Transverse colon (tissue), 4 donors: ENCODE data around the gene NFIA. TPM values are rescaled to one million over a fixed set of nuclear protein-coding genes. Genes with fewer than 3 reads are reported as not detected.

Source experiments
- DNase-seq: peaks from one replicate; pipeline ENCODE4 v3.0.0-alpha.2; 2019
- H3K27ac ChIP-seq, 4 donors: fragments of 200-600 bp; sonication (generic); 2 replicates each; pipeline ENCODE4 v1.5.1; 2016 to 2018; ENCODE audit warnings: inconsistent platforms in 4 of 4
- H3K27me3 ChIP-seq: fragments of 200-600 bp; sonication (generic); 2 replicates; pipeline ENCODE4 v1.5.1; 2017; ENCODE audit warnings: inconsistent platforms
- H3K36me3 ChIP-seq, 4 donors: fragments of 200-600 bp; sonication (generic); 2 replicates each; pipeline ENCODE4 v1.5.1; 2017 to 2019; ENCODE audit warnings: inconsistent platforms in 4 of 4
- H3K4me1 ChIP-seq, 4 donors: fragments of 200-600 bp; sonication (generic); 2 replicates each; pipeline ENCODE4 v1.5.1; 2017 to 2020; ENCODE audit warnings: inconsistent platforms in 4 of 4
- H3K4me3 ChIP-seq, 4 donors: fragments of 200-600 bp; sonication (generic); 1 replicate in 1 of 4; 2 replicates in 3 of 4; pipeline versions ENCODE4 v1.5.1 to v1.6.1; 2017 to 2019; ENCODE audit warnings: inconsistent platforms in 4 of 4
- H3K9me3 ChIP-seq, 2 donors: fragments of 200-600 bp; sonication (generic); 2 replicates each; pipeline ENCODE4 v1.5.1; 2017 to 2019; ENCODE audit warnings: inconsistent platforms in 2 of 2
- CTCF ChIP-seq, 5 experiments: fragments of 200-600 bp in 3 of 5; fragments of 450-650 bp in 2 of 5; sonication (generic) in 3 of 5; IDR thresholded peaks; 1 replicate in 2 of 5; 2 replicates in 3 of 5; pipeline ENCODE4 v1.5.1; 2016 to 2017; ENCODE audit warnings: antibody characterized with exemption in 5 of 5, inconsistent platforms in 3 of 5, mild to moderate bottlenecking in 2 of 5, moderate library complexity in 1 of 5
- EP300 ChIP-seq: sonication (generic); formaldehyde crosslinking; IDR thresholded peaks from one replicate; pipeline ENCODE4 v1.6.1; 2017; ENCODE audit warnings: antibody characterized with exemption, low read depth
- POLR2A ChIP-seq: fragments of 450-650 bp; IDR thresholded peaks from one replicate; pipeline ENCODE4 v1.6.1; 2016; ENCODE audit warnings: antibody characterized with exemption, mild to moderate bottlenecking, moderate library complexity
- POLR2AphosphoS5 ChIP-seq, 3 donors: sonication (generic); formaldehyde crosslinking; IDR thresholded peaks; one replicate each; pipeline ENCODE4 v1.6.1; 2016; ENCODE audit warnings: antibody characterized with exemption in 3 of 3
- whole genome bisulfite sequencing, 2 donors: methylation state at CpG; one replicate each; pipeline ENCODE4 v1.1.5; 2018; ENCODE audit warnings: low coverage in 1 of 2; 5-methylcytosine and 5-hydroxymethylcytosine counted together
- in situ Hi-C, 4 donors: fragments of 200-750 bp; cut with MboI; loops; one replicate each; pipeline versions ENCODE4 v1.15.0 to v1.15.1; 2017; ENCODE audit warnings: low sequenced_read_pairs in 3 of 4, low pct_ligation_motif_present in 1 of 4, low pct_unique_long_range_greater_than_20kb in 1 of 4
- intact Hi-C: fragments of 100-400 bp; cut with DNase I; formaldehyde crosslinking; loops from one replicate; pipeline ENCODE4 v1.15.1; 2023; ENCODE audit warnings: low total_unique reads
- total RNA-seq, 4 donors: library from RNA; depleted of rRNA; stranded (reverse); fragments of >200 nt; gene quantifications; one replicate each; pipeline ENCODE4 v1.1.0, GENCODE V29; 2016

NFIA gene
- total RNA-seq, 4 donors from 2014 or later: 17.3 to 37.2 (median 29.8) TPM

GRCh38 chr1:61330018-61330417, 247.7 kb downstream of the NFIA start:
- Histone ChIP-seq H3K27ac (no peak overlapping the region), H3K27me3 (no peaks in the 10 kb centered on the region), H3K9me3 (no peaks in the 10 kb centered on the region), H3K4me1 (peaks cover 0 to 2% (median 0%) of the 10 kb centered on the region in 4 donors), H3K4me3 (no peak overlapping the region), H3K36me3 (no peaks in the 10 kb centered on the region)
- no peak for DNase-seq
- intact Hi-C loops: no loop called here
- no peak for TF ChIP-seq EP300
- TF ChIP-seq POLR2AphosphoS5 (IDR thresholded peaks at IDR 0.05): no peak
- TF ChIP-seq POLR2A: no peak
- no peak for TF ChIP-seq CTCF (IDR thresholded peaks at IDR 0.05)
- 88 to 89% methylated on average over 4 to 5 of the region's 5 CpGs for WGBS, 2 donors
- in situ Hi-C loops: loop anchor here in 3 of 4 donors (10.0 to 25.0 kb wide), 3 partner anchors 268 to 293 kb away; no protein-coding TSS in a partner anchor

GRCh38 chr1:61330571-61330970, 248.2 kb downstream of the NFIA start:
- no peak overlapping the region for H3K27ac ChIP-seq
- TF ChIP-seq CTCF (IDR thresholded peaks at IDR 0.05) (no peak), POLR2A (no peak), EP300 (no peak), POLR2AphosphoS5 (IDR thresholded peaks at IDR 0.05) (no peak)
- intact Hi-C loops: no loop called here
- in situ Hi-C loops: loop anchor here in 3 of 4 donors (10.0 to 25.0 kb wide), 3 partner anchors 268 to 293 kb away; no protein-coding TSS in a partner anchor
- no peak overlapping the region for H3K4me3 ChIP-seq
- no peaks in the 10 kb centered on the region for H3K36me3 ChIP-seq
- no peak for DNase-seq
- 80 to 98% methylated on average over 1 to 2 of the region's 2 CpGs for WGBS, 2 donors
- H3K4me1 ChIP-seq: peaks cover 0 to 5% (median 0%) of the 10 kb centered on the region in 4 donors
- H3K9me3 ChIP-seq: no peaks in the 10 kb centered on the region
- no peaks in the 10 kb centered on the region for H3K27me3 ChIP-seq

- no peaks in the 10 kb centered on the region for H3K9me3 ChIP-seq
- no peaks in the 10 kb centered on the region for H3K27me3 ChIP-seq
- no peak overlapping the region for H3K27ac ChIP-seq
- in situ Hi-C loops (loop anchor here in 3 of 4 donors (10.0 to 25.0 kb wide), 3 partner anchors 270 to 295 kb away; no protein-coding TSS in a partner anchor), intact Hi-C loops (no loop called here)
- H3K4me1 ChIP-seq: peaks cover 4 to 8% (median 6%) of the 10 kb centered on the region in 4 donors
- no peak for TF ChIP-seq EP300
- TF ChIP-seq POLR2AphosphoS5 (IDR thresholded peaks at IDR 0.05): no peak
- TF ChIP-seq CTCF (IDR thresholded peaks at IDR 0.05): no peak
- TF ChIP-seq POLR2A: no peak
- no peak for DNase-seq
- 65 to 75% methylated on average over 1 of the region's 1 CpG for WGBS, 2 donors
- H3K36me3 ChIP-seq: no peaks in the 10 kb centered on the region
- no peak overlapping the region for H3K4me3 ChIP-seq
Observed at GRCh38 chr1:61332196-61332753, 249.9 kb downstream of the NFIA start.

GRCh38 chr1:61332796-61333195, 250.4 kb downstream of the NFIA start:
- H3K4me3 ChIP-seq: no peak overlapping the region
- no peaks in the 10 kb centered on the region for H3K9me3 ChIP-seq
- no peak overlapping the region for H3K27ac ChIP-seq
- TF ChIP-seq POLR2A: no peak
- TF ChIP-seq CTCF (IDR thresholded peaks at IDR 0.05): no peak
- no peak for TF ChIP-seq POLR2AphosphoS5 (IDR thresholded peaks at IDR 0.05)
- TF ChIP-seq EP300: no peak
- in situ Hi-C loops: loop anchor here in 3 of 4 donors (10.0 to 25.0 kb wide), 3 partner anchors 270 to 295 kb away; no protein-coding TSS in a partner anchor
- 60 to 90% methylated on average over 1 of the region's 1 CpG for WGBS, 2 donors
- no peaks in the 10 kb centered on the region for H3K36me3 ChIP-seq
- peaks cover 5 to 13% (median 10%) of the 10 kb centered on the region in 4 donors for H3K4me1 ChIP-seq
- H3K27me3 ChIP-seq: no peaks in the 10 kb centered on the region
- no peak for DNase-seq
- intact Hi-C loops: no loop called here
